ENCODE data around the gene MAN1B1. TPM values are rescaled to one million over a fixed set of nuclear protein-coding genes. Genes with fewer than 3 reads are reported as not detected.

Gene MAN1B1
- total and polyA plus RNA-seq, 2 donors (not counting 3 experiments of a cell fraction or from before 2014, with no cell fraction given): 75.3 to 83.3 TPM

DNA sequence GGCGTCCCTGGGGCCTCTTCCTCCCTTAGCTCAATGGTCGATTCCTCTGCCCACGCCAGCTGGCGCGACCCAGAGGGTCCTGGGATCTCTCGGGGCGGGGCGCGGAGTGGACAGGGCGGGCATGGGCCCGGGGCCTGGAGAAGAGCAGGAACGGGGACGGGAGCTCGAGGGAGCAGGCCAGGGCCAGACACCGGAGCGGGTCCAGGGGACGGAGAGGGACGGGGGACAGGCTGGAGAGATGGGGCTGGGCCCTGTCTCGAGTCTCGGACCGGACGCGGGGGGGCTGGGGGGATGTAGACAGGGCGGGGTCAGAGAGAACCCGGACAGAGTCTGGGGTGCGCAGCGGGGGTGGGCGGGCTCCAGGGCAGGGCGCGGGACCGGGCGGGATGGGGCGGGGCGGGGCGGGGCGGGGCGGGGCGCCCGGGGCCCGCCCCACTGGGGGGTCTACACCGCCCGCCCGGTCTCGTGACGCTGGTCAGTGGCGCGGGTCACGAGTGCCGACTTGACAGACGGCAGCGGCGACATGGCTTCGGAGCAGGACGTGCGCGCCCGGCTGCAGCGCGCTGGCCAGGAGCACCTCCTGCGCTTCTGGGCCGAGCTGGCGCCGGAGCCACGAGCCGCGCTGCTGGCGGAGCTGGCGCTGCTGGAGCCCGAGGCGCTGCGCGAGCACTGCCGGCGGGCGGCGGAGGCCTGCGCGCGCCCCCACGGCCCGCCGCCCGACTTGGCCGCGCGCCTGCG, 9.6 kb upstream of the MAN1B1 start, which contains the start of gene UAP1L1:
UAP1L1 (plus strand) TSS at position 508 of the 738 bp plus-strand sequence; CDS start at position 524, 16 bp downstream.
- H3K9me3 ChIP-seq (replicated peaks; ENCODE audit: control insufficient read depth, insufficient read depth, low read length): no peaks in the 10 kb centered on the region
- no peak within 1 kb of the TSS for H3K27ac ChIP-seq (ENCODE audit: insufficient read depth, low read depth, low read length)
- intact Hi-C loops (cut with micrococcal nuclease) (no loop called here), dilution Hi-C loops (cut with MboI; ENCODE audit: extremely low pct_ligation_motif_present, low sequenced_read_pairs) (no loop called here)
- ChIA-PET CTCF (interaction anchor here (0.7 to 3.7 kb wide), 8 partner anchors 8 to 224 kb away, joined by 3 to 29 read pairs (median 5); partner anchors contain the start of genes MAN1B1, NPDC1 and NRARP), POLR2A (interaction anchor here (0.5 to 0.8 kb wide), 2 partner anchors 9 to 78 kb away, joined by 3 to 4 read pairs; partner anchors contain the start of gene MAN1B1)
- peak within 1 kb of the TSS; percentile 54 to 88 (median 60) for H3K4me3 ChIP-seq (replicated peaks in 1 of 3; ENCODE audit: insufficient read depth in 1 of 3, low read depth in 1 of 3, low read length in 3 of 3)
- no peaks in the 10 kb centered on the region for H3K27me3 ChIP-seq (ENCODE audit: control insufficient read depth in 2 of 2, insufficient read depth in 2 of 2, low read length in 2 of 2)
- peak; percentile 68 for FAIRE-seq
- DNase-seq (ENCODE audit: low read depth, low spot score): peak; percentile 43
- peak within 1 kb of the TSS; percentile 24 for H3K9ac ChIP-seq (replicated peaks; ENCODE audit: extremely low read depth, insufficient read depth, low read length)
- peaks cover 0 to 23% of the 10 kb centered on the region in 2 experiments for H3K36me3 ChIP-seq (ENCODE audit: control insufficient read depth in 2 of 2, extremely low read depth in 1 of 2, insufficient read depth in 2 of 2, low read length in 2 of 2)
- H3K4me1 ChIP-seq (ENCODE audit: control insufficient read depth, extremely low read depth, insufficient read depth, low read length): peaks cover 5% of the 10 kb centered on the region
- no peaks in the 10 kb centered on the region for H4K20me1 ChIP-seq (replicated peaks; ENCODE audit: control insufficient read depth, extremely low read depth, insufficient read depth, low read length)
- no peaks in the 10 kb centered on the region for H3K9me1 ChIP-seq (replicated peaks; ENCODE audit: control insufficient read depth, extremely low read depth, insufficient read depth, low read length)
- TF ChIP-seq EZH2 (IDR thresholded peaks at IDR 0.05; ENCODE audit: borderline replicate concordance, low read depth, low read length, severe bottlenecking): no peak
- no peak for TF ChIP-seq JUN (IDR thresholded peaks at IDR 0.05; ENCODE audit: borderline replicate concordance, insufficient read depth, insufficient read length, low read depth)
- TF ChIP-seq MYC (IDR thresholded peaks at IDR 0.05; ENCODE audit: low read depth, low read length): no peak
- TF ChIP-seq FOS (IDR thresholded peaks at IDR 0.05; ENCODE audit: borderline replicate concordance, insufficient read depth, low read length): no peak
- TF ChIP-seq POLR2AphosphoS5 (IDR thresholded peaks at IDR 0.05; ENCODE audit: insufficient read depth, low read depth, low read length): peak; percentile 64
- TF ChIP-seq, protein P1, sequence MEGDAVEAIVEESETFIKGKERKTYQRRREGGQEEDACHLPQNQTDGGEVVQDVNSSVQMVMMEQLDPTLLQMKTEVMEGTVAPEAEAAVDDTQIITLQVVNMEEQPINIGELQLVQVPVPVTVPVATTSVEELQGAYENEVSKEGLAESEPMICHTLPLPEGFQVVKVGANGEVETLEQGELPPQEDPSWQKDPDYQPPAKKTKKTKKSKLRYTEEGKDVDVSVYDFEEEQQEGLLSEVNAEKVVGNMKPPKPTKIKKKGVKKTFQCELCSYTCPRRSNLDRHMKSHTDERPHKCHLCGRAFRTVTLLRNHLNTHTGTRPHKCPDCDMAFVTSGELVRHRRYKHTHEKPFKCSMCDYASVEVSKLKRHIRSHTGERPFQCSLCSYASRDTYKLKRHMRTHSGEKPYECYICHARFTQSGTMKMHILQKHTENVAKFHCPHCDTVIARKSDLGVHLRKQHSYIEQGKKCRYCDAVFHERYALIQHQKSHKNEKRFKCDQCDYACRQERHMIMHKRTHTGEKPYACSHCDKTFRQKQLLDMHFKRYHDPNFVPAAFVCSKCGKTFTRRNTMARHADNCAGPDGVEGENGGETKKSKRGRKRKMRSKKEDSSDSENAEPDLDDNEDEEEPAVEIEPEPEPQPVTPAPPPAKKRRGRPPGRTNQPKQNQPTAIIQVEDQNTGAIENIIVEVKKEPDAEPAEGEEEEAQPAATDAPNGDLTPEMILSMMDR (IDR thresholded peaks at IDR 0.05; ENCODE audit: extremely low read depth in 1 of 2, insufficient read depth in 1 of 2, low read depth in 1 of 2, low read length in 2 of 2): no peak
- TF ChIP-seq GATA2 (IDR thresholded peaks at IDR 0.05; ENCODE audit: insufficient read depth, insufficient read length, low read depth, low read length): no peak
- peak; percentile 71 for TF ChIP-seq POLR2A (IDR thresholded peaks at IDR 0.05; ENCODE audit: low read depth, low read length)
- H2AFZ ChIP-seq (ENCODE audit: low read depth, low read length): peak within 1 kb of the TSS; percentile 82
- H3K79me2 ChIP-seq (ENCODE audit: control insufficient read depth, insufficient read depth, low read length): peaks cover 6% of the 10 kb centered on the region
- H3K4me2 ChIP-seq (ENCODE audit: insufficient read depth, low read length): peak within 1 kb of the TSS; percentile 51
- no TSS peak for BruUV-seq (replicated peaks)

All from endothelial cell of umbilical vein (primary cell).